ENCODE measurements around the gene CDC42EP3.

GRCh38 chr2:37657471-37657870, 14.0 kb downstream of the CDC42EP3 start:
- TF ChIP-seq CTCF (IDR thresholded peaks at IDR 0.05): no peak
- no peak for TF ChIP-seq EP300 (IDR thresholded peaks at IDR 0.05)
- no peak for TF ChIP-seq POLR2AphosphoS5 (IDR thresholded peaks at IDR 0.05)
